DMS53 treated with DMSO at 0.1 percent for 48 hours (cell line): Measurements from ENCODE around the gene DNAH17.

Source experiments
- DNase-seq: peaks from one replicate; lab custom pipeline; 2025; ENCODE audit not compliant: unreplicated experiment; lab: John Stamatoyannopoulos, UW

The DNAH17 gene

DNA sequence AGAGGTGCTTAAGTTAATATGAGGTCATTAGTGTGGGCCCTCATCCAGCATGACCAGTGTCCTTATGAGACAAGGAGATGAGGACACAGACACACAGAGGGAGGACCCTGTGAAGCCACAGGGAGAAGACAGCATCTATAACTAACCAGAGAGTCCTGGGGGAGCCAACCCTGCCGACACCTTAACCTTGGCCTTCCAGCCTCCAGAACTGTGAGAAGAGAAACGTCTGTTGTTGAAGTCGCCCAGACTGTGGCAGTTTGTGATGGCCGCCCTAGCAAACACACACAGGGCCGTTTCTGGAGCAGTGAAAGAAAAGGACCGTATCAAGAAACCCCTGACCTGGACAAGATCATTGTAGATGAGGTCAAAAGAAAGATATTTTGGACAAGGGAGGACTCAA is 26.7 kb downstream of the DNAH17 start:
- no peak for DNase-seq

DNA sequence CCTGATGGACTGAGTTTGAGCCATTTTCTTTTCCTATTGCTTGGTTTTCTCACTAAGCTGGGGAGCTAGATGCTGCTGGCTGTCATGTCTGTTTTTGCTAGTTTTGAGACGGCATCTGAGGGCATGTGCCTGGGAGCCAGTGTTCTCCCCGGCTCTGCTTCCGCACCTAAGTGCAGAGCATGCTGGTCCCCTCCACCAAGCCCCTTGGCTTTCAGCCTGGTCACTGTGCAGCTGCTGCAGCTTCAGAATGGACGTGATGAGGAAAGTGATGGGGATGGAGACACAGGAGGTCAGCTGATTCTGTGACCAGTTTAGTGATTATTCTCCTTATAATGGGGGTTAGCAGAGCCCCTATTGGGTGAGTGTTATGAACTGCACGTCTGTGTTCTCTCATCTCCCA is 28.5 kb downstream of the DNAH17 start:
- DNase-seq, result no peak

DNA sequence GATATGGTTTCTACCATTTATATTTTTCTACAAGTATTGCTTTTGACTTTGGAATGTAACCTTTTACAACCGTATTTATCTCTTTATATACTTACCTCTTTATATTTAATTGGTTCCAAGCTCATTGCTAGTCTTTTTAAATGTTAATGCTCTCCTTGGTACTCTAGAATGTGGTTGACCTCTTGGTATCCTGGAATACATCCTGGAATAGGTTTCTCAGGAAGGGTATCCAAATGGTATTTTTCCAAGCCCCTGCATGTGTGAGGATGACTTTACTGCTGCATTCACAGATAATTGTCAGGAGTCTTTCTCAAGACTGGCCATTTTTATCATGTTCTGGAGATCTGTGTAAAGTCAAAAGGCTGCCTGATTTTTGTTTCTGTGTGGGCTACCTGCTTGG is 30.2 kb downstream of the DNAH17 start:
- no peak for DNase-seq

DNA sequence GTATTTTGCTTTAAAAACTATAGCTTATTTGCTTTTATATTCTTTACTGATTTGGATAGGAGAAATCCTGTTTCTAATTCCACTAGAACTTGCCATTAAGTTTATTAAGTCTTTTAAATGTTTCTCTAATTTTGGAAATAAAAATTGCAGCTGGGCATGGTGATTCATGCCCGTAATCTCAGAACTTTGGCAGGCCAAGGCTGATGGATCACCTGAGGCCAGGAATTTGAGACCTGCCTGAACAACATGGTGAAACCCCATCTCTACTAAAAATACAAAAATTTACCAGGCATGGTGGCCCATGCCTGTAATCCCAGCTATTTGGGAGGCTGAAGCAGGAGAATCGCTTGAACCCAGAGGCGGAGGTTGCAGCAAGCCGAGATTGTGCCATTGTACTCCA is 30.7 kb downstream of the DNAH17 start:
- no peak for DNase-seq

DNA sequence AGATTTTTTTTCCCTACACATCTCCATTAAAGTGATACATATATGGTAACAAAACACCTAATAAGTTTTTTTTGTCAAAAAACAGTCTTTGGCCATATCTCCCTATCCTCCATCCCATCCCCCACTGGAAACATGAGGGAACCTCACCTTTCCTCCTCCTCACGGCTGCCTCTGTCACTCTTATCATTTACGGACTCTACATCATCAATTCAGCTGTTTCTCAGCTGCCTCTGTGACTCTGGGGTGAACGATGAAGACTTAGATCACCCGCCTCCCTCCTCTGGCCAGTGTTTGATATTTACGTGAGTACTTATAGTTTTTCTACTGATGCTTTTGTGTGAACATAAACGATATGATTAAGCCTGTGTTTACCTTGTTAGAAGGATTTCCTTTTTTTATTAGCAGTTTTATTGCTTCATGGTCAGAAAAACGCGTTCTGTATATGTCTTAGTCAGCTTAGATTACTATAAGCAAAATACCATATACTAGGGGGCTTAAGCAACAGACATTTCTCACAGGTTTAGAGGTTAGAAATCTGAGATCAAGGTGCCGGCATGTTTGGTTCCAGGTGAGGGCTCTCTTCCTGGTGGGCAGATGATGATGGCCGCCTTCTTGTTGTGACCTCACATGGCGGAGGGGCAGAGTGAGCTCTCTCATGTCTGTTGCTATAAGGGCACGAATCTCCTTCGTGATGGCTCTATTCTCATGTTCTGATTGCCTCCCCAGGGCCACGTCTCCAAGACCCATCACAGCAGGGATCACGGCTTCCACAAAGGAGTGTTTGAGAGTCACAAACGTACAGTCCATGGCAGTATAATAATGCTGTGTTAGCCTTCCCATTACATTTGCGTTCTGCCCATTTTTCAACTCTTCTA is 32.1 kb downstream of the DNAH17 start:
- no peak for DNase-seq

DNA sequence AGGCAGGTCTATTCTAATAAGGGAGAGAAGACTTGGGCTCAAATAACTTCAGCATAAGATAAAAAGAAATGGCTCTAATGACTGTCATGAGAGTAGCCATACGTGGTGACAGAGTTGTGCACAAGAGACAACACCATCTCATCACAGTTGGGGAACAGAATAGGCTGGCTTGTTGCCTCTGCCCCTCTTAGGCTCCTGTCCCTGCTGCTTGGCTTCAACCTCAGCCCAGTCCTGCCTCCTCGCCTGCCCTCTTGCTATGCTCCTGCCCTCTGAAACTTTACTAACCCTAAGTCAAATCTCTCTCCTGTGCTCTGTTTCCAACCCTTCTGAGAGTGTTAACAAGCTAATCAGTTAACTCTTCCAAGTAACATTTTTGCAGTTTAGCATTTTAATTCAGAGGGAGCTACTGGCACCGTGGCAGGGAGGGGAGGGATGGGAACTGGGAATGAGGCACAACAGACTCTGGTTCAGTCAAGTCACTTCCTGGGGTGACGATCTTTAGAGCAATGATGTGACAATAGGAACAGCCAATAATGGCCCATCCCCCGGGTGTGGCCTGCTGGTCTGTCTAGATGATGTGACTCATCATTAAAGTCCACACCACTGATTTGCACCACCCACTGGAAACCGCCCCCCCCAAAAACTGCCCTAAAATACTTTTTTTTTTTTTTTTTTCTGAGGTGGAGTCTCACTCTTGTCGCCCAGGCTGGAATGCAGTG is 35.5 kb downstream of the DNAH17 start:
- DNase-seq, result peak; percentile 15

DNA sequence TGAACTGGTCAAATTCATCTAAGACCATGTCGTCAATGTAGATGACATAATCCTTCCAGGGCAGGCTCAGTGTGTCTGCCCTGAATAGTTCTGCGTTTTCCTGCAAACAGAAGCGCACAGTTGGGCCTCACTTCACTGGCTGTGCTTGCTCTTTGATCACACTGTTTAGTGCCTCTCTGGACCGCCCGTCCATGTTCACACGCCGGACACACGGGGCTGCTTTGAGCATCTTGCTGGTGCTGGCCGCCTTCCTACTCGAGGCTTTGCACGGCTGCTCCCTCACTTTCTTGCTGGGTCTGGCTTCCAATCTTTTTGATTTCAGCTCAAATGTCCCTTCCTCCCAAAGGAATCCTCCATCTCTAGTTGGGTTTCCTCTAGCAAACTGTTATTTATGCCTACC is 37.4 kb downstream of the DNAH17 start:
- DNase-seq, result no peak

DNA sequence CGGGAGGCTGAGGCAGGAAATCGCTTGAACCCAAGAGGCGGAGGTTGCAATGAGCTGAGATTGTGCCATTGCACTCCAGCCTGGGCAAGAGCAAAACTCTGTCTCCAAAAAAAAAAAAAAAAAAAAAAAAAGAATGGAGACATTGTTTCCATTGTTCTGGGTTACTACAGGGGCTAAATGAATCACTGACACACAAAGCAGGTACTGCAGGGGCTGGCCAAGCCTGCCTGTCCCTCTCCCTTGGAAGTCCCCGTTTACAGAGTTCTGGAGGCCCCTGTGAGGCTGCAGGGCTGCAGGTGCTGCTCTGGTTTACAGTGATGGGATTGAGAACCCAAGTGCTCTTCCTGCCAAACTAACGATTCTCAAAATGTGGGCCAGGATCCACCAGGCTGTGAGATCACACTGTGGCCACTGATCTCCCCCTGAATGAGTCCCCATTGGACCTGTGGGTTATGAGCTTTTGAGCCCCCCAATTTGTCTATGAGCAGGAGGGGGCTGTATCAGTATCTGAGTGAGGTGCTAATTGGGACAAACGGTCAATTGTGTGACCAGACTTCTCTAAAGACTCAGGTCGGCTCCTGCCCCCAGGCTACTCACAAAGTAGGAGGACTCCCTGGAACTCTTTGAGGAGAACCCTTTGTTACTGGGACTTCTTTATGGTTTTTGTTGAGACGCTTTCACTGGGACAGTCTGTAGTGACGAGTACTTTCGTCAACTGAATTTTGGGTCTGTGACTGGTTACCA is 39.0 kb downstream of the DNAH17 start:
- DNase-seq, result no peak

DNA sequence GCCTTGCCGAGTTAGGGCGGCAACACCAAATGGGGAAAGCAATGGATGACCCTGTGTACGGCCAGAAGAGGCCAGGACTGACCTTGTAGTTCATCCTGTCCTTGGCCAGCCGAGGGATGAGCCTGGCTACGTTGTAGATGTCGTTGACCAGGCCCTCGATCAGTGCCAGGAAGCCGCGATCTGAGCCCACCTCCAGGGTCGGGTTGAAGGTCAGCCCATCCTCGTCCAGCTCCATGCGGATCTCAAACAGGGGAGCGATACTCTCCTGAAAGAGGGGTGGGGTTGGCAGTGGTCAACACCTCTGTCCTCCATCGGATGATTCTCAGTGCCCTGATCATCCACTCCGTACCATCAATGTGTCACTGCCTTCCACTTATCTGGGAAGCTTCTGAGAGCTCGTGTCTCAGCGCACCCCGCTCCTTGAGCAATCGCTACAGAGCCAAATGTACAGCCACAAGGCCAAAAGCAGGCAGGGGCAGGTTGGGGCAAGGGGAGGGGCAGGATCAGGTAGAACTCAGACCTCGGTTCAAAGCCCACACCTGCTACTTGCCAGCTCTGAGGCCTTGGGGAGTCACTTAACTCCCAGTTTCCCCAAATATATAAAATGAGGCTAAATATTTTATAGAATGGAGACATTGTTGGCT is 39.9 kb downstream of the DNAH17 start:
- no peak for DNase-seq

DNA sequence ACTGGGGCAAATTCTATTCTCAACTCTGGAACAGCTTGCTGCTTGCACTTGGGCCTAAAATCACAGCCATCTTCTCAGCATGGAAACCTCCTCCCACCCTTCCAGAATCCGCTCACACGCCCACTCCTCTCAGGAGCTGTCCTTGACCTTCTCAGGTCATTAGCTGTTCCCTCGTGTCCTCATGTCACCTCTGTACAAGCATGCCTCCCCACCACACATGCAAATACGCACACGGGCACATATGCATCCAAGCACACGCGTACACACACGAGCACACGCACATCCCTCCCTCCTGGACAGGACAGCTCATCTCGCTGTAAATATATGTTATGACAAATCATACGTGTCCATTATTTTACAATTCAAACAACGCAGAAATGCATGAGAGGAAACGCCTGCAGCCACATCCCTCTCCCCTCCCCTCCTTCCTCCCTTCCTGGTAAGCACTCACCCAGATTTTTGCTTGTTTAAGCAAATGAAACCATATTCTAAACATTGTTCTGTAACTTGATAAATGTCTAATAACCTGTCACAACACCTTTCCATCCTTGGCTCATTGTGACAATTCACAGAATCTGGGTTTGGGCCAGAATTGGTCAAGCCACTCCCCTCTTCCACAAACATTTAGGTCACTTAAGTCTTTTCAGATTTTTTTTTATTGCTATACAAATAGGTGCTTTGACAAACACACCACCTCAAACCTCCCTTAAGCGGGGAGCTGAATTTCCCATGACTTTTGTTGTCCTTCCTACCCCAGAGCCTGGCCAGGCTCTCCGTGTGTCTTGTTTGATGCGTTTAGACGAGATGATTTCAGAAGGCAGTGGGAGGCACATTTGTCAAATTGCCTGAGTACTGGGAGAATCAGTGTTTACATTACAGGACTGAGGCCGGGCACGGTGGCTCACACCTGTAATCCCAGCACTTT is 41.7 kb downstream of the DNAH17 start:
- peak; percentile 94 for DNase-seq

DNA sequence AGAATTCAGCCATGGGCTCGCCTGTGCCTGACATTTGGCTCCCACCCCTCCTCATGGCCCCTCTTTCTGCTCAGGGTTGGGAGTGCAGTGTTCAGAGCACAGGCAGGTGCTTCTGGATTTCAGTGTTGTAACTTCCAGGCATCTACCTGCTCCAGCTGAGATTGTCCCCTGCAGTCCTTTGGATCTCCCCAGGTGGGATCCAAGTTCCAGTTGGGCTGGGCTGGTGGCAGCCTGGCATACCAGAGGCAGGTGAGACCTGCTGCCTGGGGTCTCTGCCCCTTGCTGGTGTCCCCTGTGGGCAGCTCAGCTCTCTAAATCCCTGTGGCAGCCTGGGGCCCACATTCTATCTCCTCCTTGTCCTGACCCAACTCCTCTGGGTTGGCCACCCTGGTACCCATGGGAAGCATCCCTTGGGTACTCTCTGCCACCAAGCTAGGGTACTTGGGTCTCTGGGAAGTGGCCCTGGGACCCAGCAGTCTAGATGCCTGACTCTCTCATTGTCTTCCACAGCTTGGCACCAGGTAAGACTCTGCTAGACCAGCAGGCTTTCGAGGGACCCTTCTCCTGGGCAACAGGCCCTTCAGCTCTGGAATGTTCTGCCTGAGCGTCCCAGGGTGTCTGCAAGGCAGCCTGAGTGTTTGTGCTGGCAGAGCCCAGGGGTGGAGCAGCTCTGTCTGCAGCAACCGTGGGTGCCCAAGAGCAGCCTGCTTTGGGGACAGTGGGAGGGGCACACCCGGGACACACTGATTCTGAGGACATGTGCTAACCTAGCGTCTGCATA is 42.5 kb downstream of the DNAH17 start:
- DNase-seq, result no peak

DNA sequence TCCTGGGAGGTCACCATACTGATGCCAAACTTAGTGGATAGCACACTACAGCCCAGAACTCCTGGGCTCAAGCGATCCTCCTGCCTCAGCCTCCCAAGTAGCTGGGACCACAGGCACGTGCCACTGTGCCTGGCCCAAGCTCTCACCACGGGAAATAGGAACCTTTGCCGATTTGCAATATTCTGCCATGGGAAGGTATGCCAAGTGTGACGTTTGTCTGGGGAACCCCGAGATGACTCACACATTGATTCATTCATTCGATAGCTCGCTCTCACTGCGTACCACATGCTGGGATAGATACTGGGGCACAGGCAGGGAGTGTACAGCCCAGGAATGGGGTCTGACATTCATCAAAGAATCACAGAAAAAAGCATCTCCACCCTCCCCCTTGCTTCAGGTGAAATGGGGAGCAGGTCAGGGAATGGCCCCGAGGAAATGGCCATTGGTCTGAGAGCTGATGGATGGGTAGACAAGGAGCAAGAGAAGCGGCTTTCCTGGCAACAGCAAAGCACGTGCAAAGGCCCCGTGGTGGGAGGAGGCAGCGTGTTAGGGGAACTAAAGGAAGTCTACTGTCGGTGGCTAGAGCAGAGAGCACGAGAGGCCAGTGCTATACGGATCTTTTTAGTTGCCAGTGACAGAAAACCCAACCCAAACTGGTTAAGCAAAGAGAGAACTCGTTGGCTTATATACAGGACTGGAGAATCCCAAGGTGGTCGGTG is 44.1 kb downstream of the DNAH17 start:
- no peak for DNase-seq

DNA sequence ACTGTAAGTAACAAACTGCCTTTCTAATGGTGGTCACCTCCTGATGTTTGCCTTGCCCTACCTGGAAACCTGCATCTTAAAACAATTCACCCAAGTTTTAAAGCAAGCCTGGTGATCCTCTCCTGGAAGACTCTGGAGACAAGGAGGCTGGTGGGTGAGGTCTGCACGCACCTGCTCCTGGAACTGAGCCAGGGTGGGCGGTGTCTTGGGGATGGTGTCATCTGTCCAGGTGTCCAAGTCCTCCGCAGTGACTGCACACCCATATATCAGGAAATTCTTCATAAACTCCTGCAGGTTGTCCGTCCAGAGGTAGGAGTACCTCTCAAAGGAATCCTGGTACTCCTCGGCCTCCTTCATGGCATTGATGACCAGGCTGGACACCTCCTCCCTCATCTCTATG is 44.9 kb downstream of the DNAH17 start:
- peak; percentile 72 for DNase-seq

DNA sequence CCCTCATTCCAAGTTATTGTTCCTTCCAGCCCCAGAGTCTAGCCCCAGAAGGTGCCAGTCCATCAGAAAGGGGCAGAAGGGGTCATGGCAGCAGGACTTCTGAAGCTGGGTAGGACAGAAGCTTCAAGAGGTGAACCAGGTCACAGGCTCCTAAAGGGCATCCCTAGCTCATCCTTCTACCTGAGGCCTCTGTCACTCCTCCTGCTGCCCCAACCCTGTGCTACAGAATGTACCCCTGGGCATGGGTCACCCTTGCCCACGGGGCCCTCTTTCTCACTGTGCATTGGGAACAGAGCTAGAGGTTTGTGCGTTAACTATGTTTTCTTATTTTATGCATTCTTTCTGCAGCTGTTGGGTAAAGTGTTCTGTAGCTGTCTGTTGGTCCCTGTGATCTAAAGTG is 46.5 kb downstream of the DNAH17 start:
- DNase-seq, result peak; percentile 30

DNA sequence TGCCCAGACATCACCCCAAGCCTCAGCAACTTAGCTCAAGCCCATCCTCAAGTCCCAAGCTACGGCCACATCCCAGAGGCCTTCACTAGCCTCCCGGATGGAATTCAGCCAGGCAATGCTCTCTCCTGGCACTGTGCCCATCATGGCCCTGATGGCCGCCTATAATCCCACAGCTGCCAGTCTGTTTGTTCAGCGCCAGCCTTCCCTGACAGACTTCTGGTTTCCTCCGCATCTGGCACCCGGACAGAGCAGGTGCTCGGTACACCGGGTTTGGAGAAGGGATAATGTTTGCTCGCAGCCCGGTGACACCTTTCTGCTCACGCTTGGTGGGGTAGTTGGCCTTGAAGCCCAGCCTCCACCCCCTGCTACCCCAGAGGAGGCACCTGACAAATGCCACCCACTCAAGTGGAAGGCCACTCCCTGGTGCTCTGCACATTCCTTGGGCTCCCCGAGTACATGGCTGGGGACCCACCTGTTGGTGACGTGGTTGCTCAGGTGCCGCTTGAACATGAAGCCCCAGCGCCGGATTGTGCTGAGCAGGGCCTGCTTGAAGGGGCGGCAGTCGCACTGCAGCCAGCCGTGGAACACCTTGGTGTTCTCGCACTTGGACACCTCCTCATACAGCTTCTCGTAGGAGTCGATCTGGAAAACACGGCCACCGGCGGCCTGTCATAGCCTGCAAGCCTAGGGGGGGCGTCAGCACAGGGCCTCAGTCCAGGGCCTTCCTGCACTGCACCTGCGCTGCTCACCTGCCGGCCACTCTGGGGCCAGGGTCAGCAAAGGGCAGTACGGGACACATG is 47.1 kb downstream of the DNAH17 start:
- peak; percentile 98 for DNase-seq

DNA sequence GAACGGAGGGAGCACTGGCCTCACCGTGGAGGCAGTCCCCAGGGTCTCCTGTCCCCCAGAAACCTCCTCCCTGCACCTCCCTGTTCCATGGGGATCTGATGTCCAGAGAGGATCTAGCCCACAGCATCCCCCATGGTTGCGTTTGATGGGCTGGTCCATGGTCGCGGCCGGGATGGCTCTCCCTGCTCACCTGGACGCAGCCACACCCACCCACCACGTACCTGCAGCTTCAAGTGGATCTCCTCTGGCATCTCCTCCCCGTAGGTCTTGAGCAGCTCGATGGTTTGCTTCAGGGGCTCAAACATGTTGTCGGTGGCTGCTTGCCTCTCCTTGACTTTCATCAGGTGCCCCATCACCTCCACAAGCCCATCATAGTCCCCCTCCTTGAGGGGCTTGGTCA is 47.9 kb downstream of the DNAH17 start:
- no peak for DNase-seq

DNA sequence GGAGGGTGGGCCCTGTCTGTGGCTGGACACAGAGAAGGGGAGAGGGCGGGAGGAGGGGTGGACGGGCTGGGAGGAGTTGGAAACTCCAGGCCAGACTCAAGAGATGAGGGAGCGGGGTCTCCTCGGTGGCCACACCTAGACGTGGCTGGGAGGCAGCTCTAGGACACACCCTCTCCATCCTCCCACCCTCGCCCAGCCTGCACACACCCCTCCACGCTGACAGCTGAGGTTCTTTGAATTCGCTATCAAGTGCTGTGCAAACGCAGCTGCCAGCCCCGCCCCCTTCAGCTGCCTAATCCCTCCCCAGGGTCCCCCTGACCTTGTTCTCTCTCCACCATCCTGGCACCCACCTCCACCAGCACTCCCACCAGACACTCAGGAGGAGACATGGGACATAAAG is 48.7 kb downstream of the DNAH17 start:
- peak; percentile 62 for DNase-seq

DNA sequence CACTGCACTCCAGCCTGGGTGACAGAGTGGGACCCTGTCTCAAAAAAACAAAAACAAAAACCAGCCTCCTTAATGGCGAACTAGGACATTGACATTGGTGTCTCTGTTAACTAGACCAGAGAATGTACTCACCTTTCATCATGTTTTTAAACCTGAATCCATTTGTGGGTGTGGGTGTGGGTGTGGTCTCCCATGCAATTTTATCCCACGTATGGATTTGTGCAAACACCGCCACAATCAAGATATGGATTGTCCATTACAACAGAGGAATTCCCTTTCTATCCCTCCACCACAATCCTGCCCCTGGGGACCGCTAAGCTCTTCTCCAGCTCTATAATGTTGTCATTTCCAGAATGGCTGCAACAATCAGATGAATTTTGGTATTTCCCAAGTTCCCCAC is 49.9 kb downstream of the DNAH17 start:
- no peak for DNase-seq
